Islet of Langerhans (tissue), 1 donor: ENCODE data around the gene PRDM2.

Source experiments
- FAIRE-seq: peaks from one replicate; lab custom pipeline; 2011; peaks lifted over from hg19 to GRCh38; lab: Jason Lieb, UNC

The PRDM2 gene

DNA sequence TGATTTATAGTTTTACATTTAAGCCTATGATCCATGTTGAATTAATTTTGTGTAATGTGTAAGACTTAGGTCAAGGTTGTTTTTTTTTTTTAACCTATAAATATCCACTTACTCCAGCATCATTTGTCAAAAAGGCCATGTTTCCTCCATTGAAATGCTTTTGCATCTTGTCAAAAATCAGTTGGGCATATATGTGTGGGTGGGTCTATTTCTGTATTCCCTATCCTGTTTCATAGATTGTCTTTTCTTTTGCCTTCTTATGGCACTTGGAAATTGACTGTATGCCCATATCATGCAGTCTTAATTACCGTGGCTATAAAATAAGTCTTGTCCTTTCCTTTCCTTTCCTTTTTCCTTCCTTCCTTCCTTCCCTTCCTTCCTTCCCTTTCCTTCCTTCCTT lies 138.2 kb downstream of the PRDM2 start:
- no peak for FAIRE-seq

DNA sequence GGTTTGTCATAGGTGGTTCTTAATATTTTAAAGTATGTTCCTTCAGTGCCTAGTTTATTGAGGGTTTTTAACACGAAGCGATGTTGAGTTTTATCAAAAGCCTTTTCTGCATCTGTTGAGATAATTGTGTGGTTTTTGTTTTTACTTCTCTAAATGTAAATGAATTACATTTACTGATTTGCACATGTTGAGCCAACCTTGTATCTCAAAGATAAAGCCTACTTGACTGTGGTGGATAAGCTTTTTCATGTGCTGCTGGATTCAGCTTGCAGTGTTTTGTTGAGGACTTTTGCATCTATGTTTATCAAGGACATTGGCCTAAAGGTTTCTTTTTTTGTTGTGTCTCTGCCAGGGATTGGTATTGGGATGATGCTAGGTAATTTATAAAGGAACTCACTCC lies 142.5 kb downstream of the PRDM2 start:
- no peak for FAIRE-seq

DNA sequence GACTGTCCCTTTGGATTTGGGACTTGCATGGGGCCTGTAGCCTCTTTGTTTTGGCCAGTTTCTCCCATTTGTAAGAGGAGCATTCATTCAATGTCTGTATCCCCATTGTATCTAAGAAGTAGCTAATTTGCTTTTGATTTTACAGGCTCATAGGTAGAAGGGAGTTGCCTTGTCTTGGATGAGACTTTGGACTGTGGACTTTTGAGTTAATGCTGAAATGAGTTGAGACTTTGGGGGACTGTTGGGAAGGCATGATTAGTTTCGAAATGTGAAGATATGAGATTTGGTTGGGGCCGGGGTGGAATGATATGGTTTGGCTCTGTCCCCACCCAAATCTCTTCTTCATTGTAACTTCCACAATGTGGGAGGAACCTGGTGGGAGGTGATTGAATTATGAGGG lies 151.7 kb downstream of the PRDM2 start:
- FAIRE-seq = no peak

DNA sequence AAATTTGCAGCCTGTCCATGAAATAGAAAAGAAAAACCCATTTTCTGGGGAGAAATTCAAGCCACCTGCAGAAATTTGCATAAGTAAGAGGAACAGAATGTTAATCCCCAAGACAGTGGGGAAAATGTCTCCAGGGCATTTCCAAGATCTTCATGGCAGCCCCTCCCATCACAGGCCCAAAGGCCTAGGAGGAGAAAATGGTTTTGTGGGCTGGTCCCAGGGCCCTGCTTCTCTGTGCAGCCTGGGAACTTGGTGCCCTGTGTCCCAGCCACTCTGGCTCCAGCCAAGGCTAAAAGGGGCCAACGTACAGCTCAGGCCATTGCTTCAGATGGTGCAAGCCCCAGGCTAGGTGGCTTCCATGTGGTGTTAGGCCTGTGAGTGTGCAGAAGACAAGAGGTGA lies 155.6 kb downstream of the PRDM2 start:
- no peak for FAIRE-seq

DNA sequence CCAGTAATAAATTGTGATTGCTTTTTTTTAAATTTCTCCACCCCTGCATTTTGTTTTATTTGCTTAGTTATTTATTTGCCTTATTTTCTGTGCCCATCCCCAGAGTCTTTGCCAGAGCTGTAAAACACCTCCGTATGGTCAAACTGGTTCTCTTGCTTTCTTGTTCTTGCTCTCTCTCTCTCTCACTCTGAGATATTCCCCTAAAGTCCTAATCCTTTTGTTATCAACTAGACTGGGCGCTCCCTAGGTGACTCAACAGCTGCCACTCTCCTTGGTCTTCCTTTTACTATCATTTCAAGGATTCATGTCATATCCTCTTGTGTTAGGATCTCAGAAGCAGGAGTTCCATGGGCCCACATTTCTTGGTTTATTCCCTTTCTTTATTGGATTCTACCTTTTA lies 160.0 kb downstream of the PRDM2 start:
- no peak for FAIRE-seq

GRCh38 chr1:13864760-13865159 lies 164.8 kb downstream of the PRDM2 start:
- no peak for FAIRE-seq

DNA sequence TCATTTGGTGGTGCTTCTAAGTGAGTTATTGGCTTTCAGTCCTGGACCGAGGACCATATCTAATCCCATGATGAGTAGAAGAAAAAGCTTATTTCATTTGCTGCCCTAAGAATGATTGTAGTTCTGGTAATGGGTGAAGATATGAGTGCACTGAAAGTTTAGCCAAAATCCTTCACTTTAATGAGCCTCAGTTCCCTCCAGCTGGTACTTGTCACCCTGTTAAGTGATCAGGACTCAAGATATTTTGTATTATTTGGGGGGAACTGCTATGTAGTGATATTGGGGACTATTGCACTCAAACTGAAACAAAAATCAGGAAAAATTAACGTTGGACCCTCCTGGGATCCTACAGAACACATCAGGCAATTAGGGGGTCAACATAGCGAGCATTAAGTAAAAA lies 165.9 kb downstream of the PRDM2 start:
- no peak for FAIRE-seq

DNA sequence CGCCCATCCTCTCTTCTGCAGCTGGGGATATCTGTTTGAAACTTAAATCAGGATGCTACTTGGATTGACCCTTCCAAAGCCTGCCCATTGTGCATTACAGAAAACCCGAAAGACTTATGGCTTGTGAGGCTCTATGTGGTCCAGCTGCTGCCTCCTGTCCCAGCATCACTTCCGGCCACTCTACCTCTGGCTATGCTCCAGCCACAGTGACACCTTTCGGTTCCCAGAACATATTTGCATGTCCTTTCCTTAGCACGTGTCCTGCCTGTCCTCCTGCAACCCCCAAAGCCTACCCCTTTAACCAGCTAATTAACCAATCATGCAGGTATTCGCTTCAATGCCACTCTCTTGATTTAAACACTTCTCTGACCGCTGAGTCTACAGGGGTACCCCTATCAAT lies 167.6 kb downstream of the PRDM2 start:
- FAIRE-seq = no peak

GRCh38 chr1:13869172-13869797 lies 169.3 kb downstream of the PRDM2 start:
- FAIRE-seq = no peak

DNA sequence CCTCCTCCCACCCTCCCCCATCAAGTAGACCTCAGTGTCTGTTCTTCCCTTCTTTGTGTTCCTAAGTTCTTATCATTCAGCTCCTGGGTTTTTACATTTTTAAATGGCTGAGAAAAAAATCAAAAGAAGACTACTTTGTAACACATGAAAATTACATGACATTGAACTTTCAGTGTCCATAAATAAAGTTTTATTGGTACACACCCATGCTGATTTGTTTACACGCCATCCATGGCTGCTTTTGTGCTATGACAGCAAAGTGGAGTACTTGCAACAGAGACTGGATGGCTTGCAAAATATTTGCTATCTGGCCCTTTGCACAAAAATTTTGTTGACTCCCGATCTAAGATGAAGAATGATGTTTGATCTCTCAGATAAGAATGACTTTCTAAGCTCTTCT lies 171.4 kb downstream of the PRDM2 start:
- no peak for FAIRE-seq

GRCh38 chr1:13871886-13872285 lies 171.9 kb downstream of the PRDM2 start:
- FAIRE-seq = no peak

GRCh38 chr1:13873032-13873431 lies 173.0 kb downstream of the PRDM2 start:
- FAIRE-seq = no peak
